GM19099 (cell line): ENCODE measurements around the gene IL1F10.

Experiments
- POLR2A ChIP-seq: IDR thresholded peaks from 3 replicates; pipeline ENCODE4 v1.6.1; 2011; ENCODE audit warnings: low read depth; ENCODE audit not compliant: insufficient read length; ENCODE audit errors: extremely low read depth

Gene IL1F10

GRCh38 chr2:113067681-113068080 is at the start of gene IL1F10:
IL1F10 (plus strand) TSS chr2:113067970; CDS start chr2:113072739, 4,769 bp downstream.
- TF ChIP-seq POLR2A: no peak

GRCh38 chr2:113018509-113018908 is 49.3 kb upstream of the IL1F10 start:
- TF ChIP-seq POLR2A: no peak

GRCh38 chr2:113021312-113021711 is 46.5 kb upstream of the IL1F10 start:
- TF ChIP-seq POLR2A: no peak

GRCh38 chr2:113024764-113025163 is 43.0 kb upstream of the IL1F10 start:
- TF ChIP-seq POLR2A: no peak

- no peak for TF ChIP-seq POLR2A
Observed at GRCh38 chr2:113025737-113026136, 42.0 kb upstream of the IL1F10 start.

GRCh38 chr2:113027691-113028090 is 40.1 kb upstream of the IL1F10 start:
- TF ChIP-seq POLR2A: no peak

GRCh38 chr2:113028112-113028511 is 39.7 kb upstream of the IL1F10 start:
- TF ChIP-seq POLR2A: no peak

GRCh38 chr2:113032737-113033136 is 35.0 kb upstream of the IL1F10 start:
- no peak for TF ChIP-seq POLR2A

- TF ChIP-seq POLR2A: no peak
Observed at GRCh38 chr2:113034016-113034415, 33.8 kb upstream of the IL1F10 start.

- TF ChIP-seq POLR2A: no peak
Observed at GRCh38 chr2:113036763-113037162, 31.0 kb upstream of the IL1F10 start.

- TF ChIP-seq POLR2A: no peak
Observed at GRCh38 chr2:113038291-113038690, 29.5 kb upstream of the IL1F10 start.

GRCh38 chr2:113039158-113039557 is 28.6 kb upstream of the IL1F10 start:
- TF ChIP-seq POLR2A: no peak

GRCh38 chr2:113039719-113040118 is 28.1 kb upstream of the IL1F10 start:
- no peak for TF ChIP-seq POLR2A

GRCh38 chr2:113041871-113042270 is 25.9 kb upstream of the IL1F10 start:
- TF ChIP-seq POLR2A: no peak

GRCh38 chr2:113046465-113046864 is 21.3 kb upstream of the IL1F10 start:
- TF ChIP-seq POLR2A: no peak

GRCh38 chr2:113050921-113051895 is 16.6 kb upstream of the IL1F10 start:
- TF ChIP-seq POLR2A: no peak
